ENCODE results near the gene EEF2.

GRCh38 chr19:4029247-4029614 lies 44.0 kb upstream of the EEF2 start:
- TF ChIP-seq POLR2A (IDR thresholded peaks at IDR 0.05) (no peak), CTCF (IDR thresholded peaks at IDR 0.05) (no peak)

Data from vagina (tissue), 2 donors.